Measurements from ENCODE around the gene SSR1.
"Not testable (repeated sequence)": the region's sequence is repeated elsewhere in the genome, so short reads cannot be mapped to it uniquely, and the experiment has no call there.

Gene SSR1

GRCh38 chr6:7312616-7313504, at the start of gene SSR1:
Gene SSR1 (minus strand): TSS chr6:7313199. CDS start chr6:7313120, 79 bp downstream.
- H3K4me3 ChIP-seq (ENCODE audit: low read depth, low read length): peak within 1 kb of the TSS; percentile 97
- DNase-seq (ENCODE audit: low read depth): peak; percentile 98
- no peak for TF ChIP-seq CTCF (conservative IDR thresholded peaks at IDR 0.05; ENCODE audit: low read depth, low read length)

- not testable (repeated sequence) for H3K4me3 ChIP-seq (ENCODE audit: low read depth, low read length)
These were observed 38.9 kb upstream of the SSR1 start for GRCh38 chr6:7351916-7352315.

GRCh38 chr6:7350591-7350990, 37.6 kb upstream of the SSR1 start:
- DNase-seq (ENCODE audit: low read depth); H3K4me3 ChIP-seq (ENCODE audit: low read depth, low read length): not testable (repeated sequence)

More at GRCh38 chr6:7351916-7352315, 38.9 kb upstream of the SSR1 start:
- not testable (repeated sequence) for DNase-seq (ENCODE audit: low read depth)

- not testable (repeated sequence) for H3K4me3 ChIP-seq (ENCODE audit: low read depth, low read length)
- peak; percentile 50 for DNase-seq (ENCODE audit: low read depth)
These were observed 34.6 kb upstream of the SSR1 start for GRCh38 chr6:7347551-7347997.

GRCh38 chr6:7344773-7345450, 31.9 kb upstream of the SSR1 start:
- DNase-seq (ENCODE audit: low read depth): peak; percentile 64
- not testable (repeated sequence) for H3K4me3 ChIP-seq (ENCODE audit: low read depth, low read length)

- no peak for DNase-seq (ENCODE audit: low read depth)
- no peak for TF ChIP-seq CTCF (conservative IDR thresholded peaks at IDR 0.05; ENCODE audit: low read depth, low read length)
- H3K4me3 ChIP-seq (ENCODE audit: low read depth, low read length): no peak overlapping the region
These were observed 30.8 kb upstream of the SSR1 start for GRCh38 chr6:7343546-7344475.

- TF ChIP-seq CTCF (conservative IDR thresholded peaks at IDR 0.05; ENCODE audit: low read depth, low read length): no peak
- DNase-seq (ENCODE audit: low read depth): no peak
- no peak overlapping the region for H3K4me3 ChIP-seq (ENCODE audit: low read depth, low read length)
These were observed 29.2 kb upstream of the SSR1 start for GRCh38 chr6:7341989-7342742.

- TF ChIP-seq CTCF (conservative IDR thresholded peaks at IDR 0.05; ENCODE audit: low read depth, low read length): no peak
- no peak for DNase-seq (ENCODE audit: low read depth)
- H3K4me3 ChIP-seq (ENCODE audit: low read depth, low read length): no peak overlapping the region
These were observed 28.3 kb upstream of the SSR1 start for GRCh38 chr6:7341271-7341670.

Data from choroid plexus epithelial cell (primary cell).